ENCODE data around the gene CD44. TPM values are rescaled to one million over a fixed set of nuclear protein-coding genes. Genes with fewer than 3 reads are reported as not detected.
"Not testable (repeated sequence)": the region's sequence is repeated elsewhere in the genome, so short reads cannot be mapped to it uniquely, and the experiment has no call there.

Gene CD44
- total and polyA plus RNA-seq, 12 donors = 7.0 to 104 (median 25.2) TPM

- DNase-seq = no peak
- TF ChIP-seq CTCF (IDR thresholded peaks at IDR 0.05) = no peak
- WGBS, 2 donors = 96% methylated on average over 1 of the region's 1 CpG
- Histone ChIP-seq H3K4me1 (peaks cover 0 to 27% (median 0%) of the 10 kb centered on the region in 9 donors), H3K9me3 (no peaks in the 10 kb centered on the region), H3K27ac (peak overlapping the region in 1 of 10 donors; percentile 19), H3K4me3 (no peak overlapping the region), H3K27me3 (no peaks in the 10 kb centered on the region), H3K36me3 (peaks cover 0 to 100% (median 0%) of the 10 kb centered on the region in 9 donors)
- intact Hi-C loops (cut with DNase I) = no loop called here
- no peak for ATAC-seq
These were observed 85.0 kb downstream of the CD44 start for GRCh38 chr11:35223991-35224390.

- Histone ChIP-seq H3K27ac (peak overlapping the region in 1 of 10 donors; percentile 84), H3K27me3 (no peaks in the 10 kb centered on the region), H3K4me3 (no peak overlapping the region), H3K4me1 (peaks cover 0 to 27% (median 0%) of the 10 kb centered on the region in 9 donors), H3K9me3 (no peaks in the 10 kb centered on the region), H3K36me3 (peaks cover 0 to 100% (median 5%) of the 10 kb centered on the region in 9 donors)
- intact Hi-C loops (cut with DNase I) = no loop called here
- ATAC-seq (no peak), DNase-seq (no peak)
- 78 to 82% methylated on average over 3 of the region's 3 CpGs for WGBS, 2 donors
- no peak for TF ChIP-seq CTCF (IDR thresholded peaks at IDR 0.05)
These were observed 87.1 kb downstream of the CD44 start for GRCh38 chr11:35225946-35226520.

GRCh38 chr11:35226756-35227155 lies 87.8 kb downstream of the CD44 start:
- Histone ChIP-seq H3K27ac (peak overlapping the region in 1 of 10 donors; percentile 84), H3K36me3 (peaks cover 0 to 100% (median 5%) of the 10 kb centered on the region in 9 donors), H3K4me1 (peaks cover 0 to 27% (median 0%) of the 10 kb centered on the region in 9 donors)
- H3K4me3 ChIP-seq; DNase-seq; H3K27me3 ChIP-seq; ATAC-seq; H3K9me3 ChIP-seq; intact Hi-C loops (cut with DNase I): not testable (repeated sequence)
- 94% methylated on average over 5 to 6 of the region's 6 CpGs for WGBS, 2 donors

- peaks cover 0 to 27% (median 0%) of the 10 kb centered on the region in 9 donors for H3K4me1 ChIP-seq
- H3K4me3 ChIP-seq = no peak overlapping the region
- H3K27ac ChIP-seq = peak overlapping the region in 3 of 10 donors; percentile 11 to 84 (median 22)
- ATAC-seq (peak in 2 of 8 donors; percentile 49 to 80), DNase-seq (no peak)
- H3K9me3 ChIP-seq = no peaks in the 10 kb centered on the region
- no peak for TF ChIP-seq CTCF (IDR thresholded peaks at IDR 0.05)
- H3K36me3 ChIP-seq = peaks cover 0 to 95% (median 5%) of the 10 kb centered on the region in 9 donors
- no peaks in the 10 kb centered on the region for H3K27me3 ChIP-seq
- 82 to 87% methylated on average over 5 of the region's 5 CpGs for WGBS, 2 donors
- intact Hi-C loops (cut with DNase I) = no loop called here
These were observed 88.8 kb downstream of the CD44 start for GRCh38 chr11:35227576-35228327.
